Middle frontal gyrus (tissue), 1 donor: Measurements from ENCODE around the gene RADIL.
"Not testable (repeated sequence)": the region's sequence is repeated elsewhere in the genome, so short reads cannot be mapped to it uniquely, and the experiment has no call there.

Source experiments
- DNase-seq: peaks from one replicate; pipeline ENCODE4 v3.0.0-alpha.2; 2015; ENCODE audit warnings: low spot score; ENCODE audit errors: extremely low spot score

Gene RADIL

GRCh38 chr7:4794171-4794570 is 89.3 kb downstream of the RADIL start:
- DNase-seq = not testable (repeated sequence)

DNA sequence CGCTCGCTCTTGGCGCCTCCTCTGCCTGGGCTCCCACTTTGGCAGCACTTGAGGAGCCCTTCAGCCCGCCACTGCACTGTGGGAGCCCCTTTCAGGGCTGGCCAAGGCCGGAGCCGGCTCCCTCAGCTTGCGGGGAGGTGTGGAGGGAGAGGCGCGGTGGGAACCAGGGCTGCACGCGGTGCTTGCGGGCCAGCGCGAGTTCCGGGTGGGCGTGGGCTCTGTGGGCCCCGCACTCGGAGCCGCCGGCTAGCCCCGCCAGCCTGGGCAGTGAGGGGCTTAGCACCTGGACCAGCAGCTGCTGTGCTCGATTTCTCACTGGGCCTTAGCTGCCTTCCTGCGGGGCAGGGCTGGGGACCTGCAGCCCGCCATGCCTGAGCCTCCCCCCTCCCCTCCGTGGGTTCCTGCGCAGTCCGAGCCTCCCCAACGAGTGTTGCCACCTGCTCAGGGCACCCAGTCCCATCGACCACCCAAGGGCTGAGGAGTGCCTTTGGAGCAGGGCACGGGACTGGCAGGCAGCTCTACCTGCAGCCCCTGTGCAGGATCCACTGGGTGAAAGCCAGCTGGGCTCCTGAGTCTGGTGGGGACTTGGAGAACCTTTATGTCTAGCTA is 90.0 kb downstream of the RADIL start:
- not testable (repeated sequence) for DNase-seq

GRCh38 chr7:4792537-4793126 is 90.9 kb downstream of the RADIL start:
- DNase-seq = no peak

- peak; percentile 38 for DNase-seq
Observed at GRCh38 chr7:4791738-4792536, 91.6 kb downstream of the RADIL start.

DNA sequence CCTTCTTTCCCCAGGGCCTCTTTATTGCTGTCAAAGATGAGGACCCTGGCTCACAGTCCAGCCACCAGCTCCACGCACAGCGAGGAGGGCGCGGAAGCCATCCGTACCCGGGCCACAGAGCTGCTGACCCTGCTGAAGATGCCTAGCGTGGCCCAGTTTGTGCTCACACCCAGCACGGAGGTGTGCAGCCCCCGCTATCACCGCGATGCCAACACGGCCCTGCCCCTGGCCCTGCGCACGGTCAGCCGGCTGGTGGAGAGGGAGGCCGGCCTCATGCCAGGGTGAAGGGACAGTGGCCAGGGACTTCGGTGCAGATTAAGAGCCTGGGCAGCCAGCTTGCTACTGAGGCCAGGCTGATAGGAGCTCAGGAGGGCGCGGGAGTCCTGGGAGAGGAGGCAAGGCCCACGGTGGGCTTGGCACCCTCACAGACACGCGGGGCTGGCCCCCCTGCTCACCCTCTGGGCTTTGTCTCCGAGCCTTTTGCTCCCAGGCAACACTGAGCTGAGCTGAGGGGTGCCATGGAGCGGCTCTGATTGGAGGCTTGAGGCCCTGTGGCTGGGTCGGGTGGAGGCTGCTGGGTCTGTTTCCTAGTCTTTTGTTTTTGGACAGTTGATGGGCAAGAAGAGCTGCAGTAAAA is 92.3 kb downstream of the RADIL start:
- DNase-seq = no peak

DNA sequence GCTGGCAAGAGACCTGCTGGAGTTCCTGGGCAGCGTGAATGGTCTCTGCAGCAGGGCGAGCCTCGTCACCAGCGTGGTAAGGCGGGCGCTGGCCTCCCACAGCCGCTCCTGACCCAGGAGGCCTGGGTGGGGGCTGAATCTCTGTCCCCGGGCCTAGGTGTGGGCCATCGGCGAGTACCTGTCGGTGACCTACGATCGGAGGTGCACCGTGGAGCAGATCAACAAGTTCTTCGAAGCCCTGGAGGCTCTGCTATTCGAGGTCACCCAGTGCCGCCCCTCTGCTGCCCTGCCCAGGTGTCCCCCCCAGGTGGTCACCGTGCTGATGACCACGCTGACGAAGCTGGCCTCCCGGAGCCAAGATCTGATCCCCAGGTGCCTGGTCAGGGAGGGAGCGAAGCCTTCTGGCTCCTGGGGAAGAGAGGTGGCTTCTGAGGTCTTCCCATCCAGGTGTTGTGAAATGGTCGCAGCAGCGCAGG is 93.0 kb downstream of the RADIL start:
- no peak for DNase-seq

DNA sequence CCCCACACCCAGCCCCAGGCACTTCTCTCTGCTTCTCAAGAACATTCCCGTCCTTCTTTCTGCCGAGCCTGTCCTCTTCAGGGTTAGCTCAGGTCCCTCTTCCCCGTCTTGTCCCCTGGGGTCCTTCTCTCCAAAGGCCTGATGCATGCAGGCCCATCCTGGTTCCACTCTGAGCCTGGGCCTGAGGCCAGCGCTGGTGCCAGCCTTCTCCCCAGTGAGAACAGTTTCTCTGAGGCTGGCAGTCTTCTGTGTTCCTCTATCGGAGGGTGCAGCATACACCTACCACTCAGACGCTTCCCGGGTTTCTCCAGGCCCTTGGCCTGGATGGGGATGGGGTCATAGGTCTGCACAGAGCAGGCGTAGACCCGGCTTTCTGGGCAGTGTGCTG is 93.4 kb downstream of the RADIL start:
- no peak for DNase-seq

DNA sequence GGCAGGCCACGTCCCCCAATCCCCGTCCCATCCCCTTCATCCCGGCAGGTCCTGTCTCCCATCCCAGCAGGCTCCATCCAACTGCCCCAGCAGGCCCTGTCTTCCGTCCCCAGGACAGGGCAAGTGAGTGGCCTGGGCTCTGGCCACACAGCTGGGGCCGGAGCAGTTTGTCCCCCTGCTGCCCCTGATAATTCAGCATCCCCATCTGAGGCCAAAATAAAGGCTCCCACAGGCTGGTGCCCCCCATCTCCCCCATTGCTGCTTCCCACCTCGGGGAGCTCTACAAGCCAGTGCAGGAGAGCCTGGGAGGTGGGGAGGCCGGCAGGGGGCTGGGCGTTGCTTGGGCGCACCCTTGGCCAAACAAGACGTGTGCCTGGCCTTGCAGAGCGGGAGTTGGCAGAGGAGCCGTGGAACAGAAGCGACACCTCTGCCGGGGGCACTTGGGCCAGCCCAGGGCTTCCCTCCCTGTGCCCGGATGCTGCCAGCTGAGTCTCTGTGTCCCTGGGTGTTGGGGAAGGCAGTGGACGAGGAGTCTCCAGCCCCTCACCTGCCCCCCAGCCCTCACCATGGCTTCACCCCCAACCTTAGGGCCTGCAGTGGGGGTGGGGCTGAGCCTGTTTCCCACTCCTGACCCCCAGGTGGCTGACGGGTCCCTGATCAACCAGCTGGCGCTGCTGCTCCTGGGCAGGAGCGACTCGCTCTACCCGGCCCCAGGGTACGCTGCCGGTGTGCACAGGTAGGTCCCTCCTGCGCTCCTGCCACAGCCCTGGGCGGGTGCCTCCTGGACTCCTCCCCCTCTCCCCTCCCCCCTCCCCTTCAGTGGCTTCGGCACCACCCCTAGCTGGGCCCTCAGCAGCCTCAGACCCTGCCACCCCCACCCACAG is 94.1 kb downstream of the RADIL start:
- DNase-seq = no peak

- no peak for DNase-seq
Observed at GRCh38 chr7:4788627-4789189, 94.8 kb downstream of the RADIL start.

DNA sequence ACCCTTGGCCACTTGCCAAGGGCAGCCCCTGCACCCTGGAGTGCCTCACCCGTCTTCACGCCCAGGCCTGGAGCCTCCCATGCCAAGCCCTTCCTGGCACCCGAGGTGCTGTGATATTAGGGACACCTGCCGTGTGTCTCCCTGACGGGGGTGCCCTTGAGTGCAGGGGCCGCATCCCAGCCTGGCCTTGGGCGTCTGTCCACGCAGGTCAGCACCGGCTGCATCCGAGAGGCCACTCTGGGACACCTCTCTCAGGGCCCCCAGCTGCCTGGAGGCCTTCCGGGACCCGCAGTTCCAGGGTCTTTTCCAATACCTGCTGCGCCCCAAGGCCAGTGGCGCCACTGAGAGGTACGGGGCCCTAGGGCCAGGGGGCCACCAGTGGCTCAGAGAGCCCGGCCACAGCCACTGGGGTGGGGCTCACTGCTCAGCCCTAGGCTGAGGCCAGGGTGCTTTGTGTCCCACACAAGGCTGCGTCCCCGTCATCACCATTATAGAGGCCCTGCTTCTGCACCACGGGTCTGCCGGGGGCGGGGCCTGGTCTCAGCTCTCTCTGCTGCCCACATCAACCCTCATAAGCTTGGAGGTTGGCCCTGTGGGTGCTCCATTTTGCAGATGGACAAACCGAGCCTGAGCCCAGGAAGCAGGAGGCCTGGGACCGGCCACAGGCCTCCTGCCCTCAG is 95.4 kb downstream of the RADIL start:
- no peak for DNase-seq

- no peak for DNase-seq
Observed at GRCh38 chr7:4787541-4787940, 96.0 kb downstream of the RADIL start.

DNA sequence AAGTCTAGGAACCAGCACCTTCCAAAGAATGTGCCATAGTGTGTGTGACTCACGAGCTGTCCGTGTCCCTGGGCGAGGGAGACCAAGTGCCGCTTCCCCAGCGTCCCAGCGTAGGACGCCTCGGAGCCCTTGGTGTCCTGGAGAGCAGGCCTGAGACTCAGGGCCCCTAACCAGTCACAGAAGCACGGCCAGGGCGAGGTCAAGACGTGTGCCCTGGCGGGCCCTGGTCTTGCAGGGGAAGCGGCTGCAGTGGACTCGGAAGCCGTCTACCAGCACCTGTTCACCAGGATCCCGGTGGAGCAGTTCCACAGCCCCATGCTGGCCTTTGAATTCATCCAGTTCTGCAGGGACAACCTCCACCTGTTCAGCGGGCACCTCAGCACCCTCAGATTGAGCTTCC is 97.5 kb downstream of the RADIL start:
- no peak for DNase-seq

DNA sequence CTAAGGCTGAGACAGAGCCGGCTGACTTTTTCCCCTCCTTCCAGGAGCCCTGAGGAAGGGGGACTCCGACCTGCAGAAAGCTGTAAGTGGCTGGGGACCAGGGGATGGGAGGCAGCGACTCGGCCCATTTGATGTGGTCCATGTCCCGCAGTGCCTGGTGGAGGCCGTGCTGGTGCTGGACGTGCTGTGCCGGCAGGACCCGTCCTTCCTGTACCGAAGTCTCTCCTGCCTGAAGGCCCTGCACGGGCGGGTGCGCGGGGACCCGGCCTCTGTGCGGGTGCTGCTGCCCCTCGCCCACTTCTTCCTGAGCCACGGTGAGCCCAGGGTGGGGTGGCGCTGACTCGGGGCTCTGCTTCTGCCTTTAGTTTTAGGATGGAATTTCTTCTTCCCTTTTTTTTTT is 98.1 kb downstream of the RADIL start:
- no peak for DNase-seq

DNA sequence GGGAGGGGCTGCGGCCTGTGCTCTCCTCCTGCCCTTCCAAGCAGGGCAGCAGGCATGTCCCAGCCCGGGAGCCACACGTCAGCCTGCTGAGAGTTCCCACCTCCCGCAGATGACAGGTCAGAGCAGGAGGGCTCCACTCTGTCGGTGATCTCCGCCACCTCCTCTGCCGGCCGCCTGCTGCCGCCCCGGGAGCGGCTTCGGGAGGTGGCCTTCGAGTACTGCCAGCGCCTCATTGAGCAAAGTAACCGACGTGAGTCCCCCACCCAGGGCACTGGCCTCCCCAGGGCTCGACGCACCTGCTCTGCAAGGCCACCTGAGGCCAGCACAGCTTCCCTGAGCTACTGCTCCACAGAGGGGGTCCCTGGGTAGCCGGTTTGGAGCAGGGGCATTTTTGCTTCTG is 98.7 kb downstream of the RADIL start:
- DNase-seq = no peak

- no peak for DNase-seq
Observed at GRCh38 chr7:4783762-4784351, 99.7 kb downstream of the RADIL start.

DNA sequence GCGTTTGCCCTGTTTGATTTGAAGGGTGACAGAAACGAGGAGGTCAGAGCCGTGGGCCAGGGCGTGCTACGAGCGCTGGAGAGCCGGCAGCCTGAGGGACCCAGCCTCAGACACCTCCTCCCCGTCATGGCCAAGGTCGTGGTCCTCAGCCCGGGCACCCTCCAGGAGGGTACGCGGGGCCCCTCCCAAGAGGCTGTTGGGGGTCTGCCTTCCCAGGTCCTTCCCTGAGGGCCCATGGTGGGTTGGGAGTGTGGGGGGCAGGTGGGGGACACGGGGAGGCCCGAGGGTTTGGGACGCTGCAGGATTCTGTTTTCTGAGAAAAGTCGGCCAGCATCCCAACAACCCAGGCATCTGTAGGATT is 100.2 kb downstream of the RADIL start:
- no peak for DNase-seq

- no peak for DNase-seq
Observed at GRCh38 chr7:4782333-4783291, 100.9 kb downstream of the RADIL start.

DNA sequence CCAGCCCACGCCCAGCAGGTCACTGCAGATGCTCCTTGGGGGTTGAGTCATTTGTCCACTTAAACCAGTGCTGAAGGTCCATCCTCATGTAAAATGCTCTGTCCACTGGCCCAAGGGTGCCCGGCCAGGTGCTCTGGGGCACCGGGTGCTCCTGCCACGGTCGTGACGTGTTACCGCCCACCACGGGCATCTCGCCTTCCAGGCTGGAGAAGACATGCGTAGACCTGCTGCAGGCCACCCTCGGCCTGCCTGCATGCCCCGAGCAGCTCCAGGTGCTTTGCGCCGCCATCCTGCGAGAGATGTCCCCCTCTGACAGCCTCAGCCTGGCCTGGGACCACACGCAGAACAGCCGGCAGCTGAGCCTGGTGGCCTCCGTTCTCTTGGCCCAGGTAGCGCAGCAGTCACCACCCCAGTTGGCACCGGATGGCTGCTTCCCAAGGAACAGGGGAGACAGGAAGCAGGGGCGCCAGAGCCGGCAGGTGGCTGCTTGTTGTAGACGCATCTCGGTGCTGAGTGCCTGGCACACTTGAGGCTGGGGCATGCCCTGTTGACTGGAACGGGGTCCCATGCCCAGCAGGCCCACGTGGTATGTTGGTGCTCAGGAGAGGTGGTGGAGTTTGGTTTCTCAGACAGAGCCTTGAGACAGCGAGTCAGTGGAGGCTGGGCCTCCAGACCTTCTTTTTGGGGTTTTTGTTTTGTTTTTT is 102.0 kb downstream of the RADIL start:
- DNase-seq = no peak
